OCI-LY7 (cell line): ENCODE measurements around the gene CFAP90. TPM values are rescaled to one million over a fixed set of nuclear protein-coding genes. Genes with fewer than 3 reads are reported as not detected.
A peak's percentile ranks its signal among the peaks of the same experiment; 100 is the strongest.

ENCODE experiments used
- BruUV-seq: library from RNA; stranded (reverse); fragments of 400-500 nt; replicated peaks from 2 replicates; lab custom pipeline; 2021; lab: Mats Ljungman, UMichigan
- CTCF ChIA-PET: fragments of 300-600 bp; sonication (Branson Sonifier 250); formaldehyde crosslinking; loops from one replicate; lab custom pipeline; 2022; ENCODE audit warnings: antibody characterized with exemption; ENCODE audit not compliant: unreplicated experiment; lab: Charles Lee
- POLR2A ChIA-PET: fragments of 300-600 bp; sonication (Branson Sonifier 250); formaldehyde crosslinking; loops from one replicate; lab custom pipeline; 2022; ENCODE audit warnings: antibody characterized with exemption; lab: Charles Lee
- DNase-seq: peaks from one replicate; pipeline ENCODE4 v3.0.0-alpha.2; 2015; ENCODE audit warnings: low spot score
- H2AFZ ChIP-seq: fragments of 200-600 bp; sonication (generic), shearing (Covaris generic); 2 replicates; pipeline ENCODE4 v1.6.1; 2014; ENCODE audit warnings: mild to moderate bottlenecking, antibody characterized with exemption, low read length, moderate library complexity
- H3K27ac ChIP-seq: fragments of 200-600 bp; sonication (generic); 2 replicates; pipeline ENCODE4 v1.5.1; 2014; ENCODE audit warnings: mixed run types, low read depth, mild to moderate bottlenecking, moderate library complexity, low read length, inconsistent platforms; ENCODE audit not compliant: poor library complexity, severe bottlenecking
- H3K36me3 ChIP-seq: fragments of 200-600 bp; sonication (generic); 2 replicates; pipeline ENCODE4 v1.6.1; 2014; ENCODE audit warnings: mild to moderate bottlenecking, antibody characterized with exemption, low read length, moderate library complexity, mixed read lengths; ENCODE audit not compliant: insufficient read depth
- H3K4me1 ChIP-seq: fragments of 200-600 bp; sonication (generic); 2 replicates; pipeline ENCODE4 v1.5.1; 2014; ENCODE audit warnings: mild to moderate bottlenecking, low read length; ENCODE audit not compliant: insufficient read depth, poor library complexity, severe bottlenecking
- H3K4me2 ChIP-seq: fragments of 200-600 bp; sonication (generic); 2 replicates; pipeline ENCODE4 v1.6.1; 2014; ENCODE audit warnings: mild to moderate bottlenecking, low read length
- H3K4me3 ChIP-seq: fragments of 200-600 bp; sonication (generic); 2 replicates; pipeline ENCODE4 v1.5.1; 2014; ENCODE audit warnings: mild to moderate bottlenecking, low read depth, low read length; ENCODE audit not compliant: poor library complexity, severe bottlenecking
- H3K79me2 ChIP-seq: fragments of 200-600 bp; sonication (generic); 2 replicates; pipeline ENCODE4 v1.6.1; 2016; ENCODE audit warnings: low read depth, mild to moderate bottlenecking, low read length, moderate library complexity, mixed read lengths; ENCODE audit not compliant: insufficient read depth
- H3K9me2 ChIP-seq: fragments of 200-600 bp; sonication (generic); 2 replicates; pipeline ENCODE4 v1.6.1; 2016; ENCODE audit warnings: mild to moderate bottlenecking, low read length, mixed read lengths; ENCODE audit not compliant: insufficient read depth
- H3K9me3 ChIP-seq: fragments of 200-600 bp; sonication (generic); 2 replicates; pipeline ENCODE4 v1.6.1; 2014; ENCODE audit warnings: mild to moderate bottlenecking, mixed run types, low read length, mixed read lengths
- H4K20me1 ChIP-seq: fragments of 200-600 bp; sonication (generic); 2 replicates; pipeline ENCODE4 v1.6.1; 2014; ENCODE audit warnings: mild to moderate bottlenecking, antibody characterized with exemption, low read length, moderate library complexity, mixed read lengths; ENCODE audit not compliant: insufficient read depth
- EZH2phosphoT487 ChIP-seq: fragments of 200-600 bp; sonication (generic); IDR thresholded peaks from 2 replicates; pipeline ENCODE4 v1.6.1; 2018; ENCODE audit warnings: low read depth, borderline replicate concordance, mild to moderate bottlenecking, mixed run types, antibody characterized with exemption, low read length, moderate library complexity, mixed read lengths
- intact Hi-C: fragments of 100-400 bp; cut with micrococcal nuclease; formaldehyde crosslinking; loops from one replicate; pipeline ENCODE4 v1.10.0; 2022; ENCODE audit not compliant: unreplicated experiment
- total RNA-seq, 2 experiments: library from RNA; depleted of rRNA in 1 of 2; stranded (reverse); fragments of >200 nt in 1 of 2; shearing (Covaris generic) in 1 of 2; gene quantifications; 2 replicates each; pipeline ENCODE4 v1.2.3, GENCODE V29; 2014 to 2022
- TF ChIP-seq, protein P1 (sequence below): fragments of 200-600 bp; sonication (generic); conservative IDR thresholded peaks from 2 replicates; pipeline ENCODE4 v1.5.1; 2014; ENCODE audit warnings: mild to moderate bottlenecking, antibody characterized with exemption, low read length, moderate library complexity, mixed read lengths

The CFAP90 gene
- total RNA-seq, 2 experiments from 2014 or later = not detected

DNA sequence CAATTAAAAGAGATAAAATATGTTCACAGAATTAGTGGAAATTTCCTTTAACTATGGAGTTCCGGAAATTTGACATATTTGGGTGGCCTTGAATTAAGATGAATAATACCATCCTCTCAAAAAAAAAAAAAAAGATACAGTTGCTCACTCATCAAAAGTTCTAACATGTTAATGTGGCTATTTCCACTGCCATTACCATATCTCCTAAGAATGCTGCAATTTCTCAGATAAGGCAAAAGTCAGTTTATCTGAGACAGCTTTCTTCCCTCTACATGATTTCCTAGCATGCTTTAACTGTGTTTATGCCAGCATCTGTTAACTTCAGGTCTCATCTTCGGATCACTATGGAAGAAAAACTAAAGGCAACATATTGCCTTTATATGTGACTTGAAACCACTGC lies 15.3 kb upstream of the CFAP90 start:
- Histone ChIP-seq H3K27ac (no peak overlapping the region), H3K4me3 (no peak overlapping the region), H2AFZ (no peak overlapping the region), H3K79me2 (peaks cover 59% of the 10 kb centered on the region), H3K4me2 (peak overlapping the region; percentile 7; the same call in 1 of the 2 replicates), H3K9me3 (no peaks in the 10 kb centered on the region), H3K9me2 (no peaks in the 10 kb centered on the region), H4K20me1 (peaks cover 16% of the 10 kb centered on the region), H3K36me3 (peaks cover 60% of the 10 kb centered on the region), H3K4me1 (peaks cover 36% of the 10 kb centered on the region)
- intact Hi-C loops = no loop called here
- CTCF ChIA-PET = no interaction called here
- no TSS peak for BruUV-seq
- no peak for TF ChIP-seq EZH2phosphoT487
- TF ChIP-seq, protein P1, sequence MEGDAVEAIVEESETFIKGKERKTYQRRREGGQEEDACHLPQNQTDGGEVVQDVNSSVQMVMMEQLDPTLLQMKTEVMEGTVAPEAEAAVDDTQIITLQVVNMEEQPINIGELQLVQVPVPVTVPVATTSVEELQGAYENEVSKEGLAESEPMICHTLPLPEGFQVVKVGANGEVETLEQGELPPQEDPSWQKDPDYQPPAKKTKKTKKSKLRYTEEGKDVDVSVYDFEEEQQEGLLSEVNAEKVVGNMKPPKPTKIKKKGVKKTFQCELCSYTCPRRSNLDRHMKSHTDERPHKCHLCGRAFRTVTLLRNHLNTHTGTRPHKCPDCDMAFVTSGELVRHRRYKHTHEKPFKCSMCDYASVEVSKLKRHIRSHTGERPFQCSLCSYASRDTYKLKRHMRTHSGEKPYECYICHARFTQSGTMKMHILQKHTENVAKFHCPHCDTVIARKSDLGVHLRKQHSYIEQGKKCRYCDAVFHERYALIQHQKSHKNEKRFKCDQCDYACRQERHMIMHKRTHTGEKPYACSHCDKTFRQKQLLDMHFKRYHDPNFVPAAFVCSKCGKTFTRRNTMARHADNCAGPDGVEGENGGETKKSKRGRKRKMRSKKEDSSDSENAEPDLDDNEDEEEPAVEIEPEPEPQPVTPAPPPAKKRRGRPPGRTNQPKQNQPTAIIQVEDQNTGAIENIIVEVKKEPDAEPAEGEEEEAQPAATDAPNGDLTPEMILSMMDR = no peak
- no peak for DNase-seq
- POLR2A ChIA-PET = interaction anchor here (0.9 kb wide), 1 partner anchor 8 kb away, joined by 4 read pairs; no protein-coding TSS in a partner anchor

DNA sequence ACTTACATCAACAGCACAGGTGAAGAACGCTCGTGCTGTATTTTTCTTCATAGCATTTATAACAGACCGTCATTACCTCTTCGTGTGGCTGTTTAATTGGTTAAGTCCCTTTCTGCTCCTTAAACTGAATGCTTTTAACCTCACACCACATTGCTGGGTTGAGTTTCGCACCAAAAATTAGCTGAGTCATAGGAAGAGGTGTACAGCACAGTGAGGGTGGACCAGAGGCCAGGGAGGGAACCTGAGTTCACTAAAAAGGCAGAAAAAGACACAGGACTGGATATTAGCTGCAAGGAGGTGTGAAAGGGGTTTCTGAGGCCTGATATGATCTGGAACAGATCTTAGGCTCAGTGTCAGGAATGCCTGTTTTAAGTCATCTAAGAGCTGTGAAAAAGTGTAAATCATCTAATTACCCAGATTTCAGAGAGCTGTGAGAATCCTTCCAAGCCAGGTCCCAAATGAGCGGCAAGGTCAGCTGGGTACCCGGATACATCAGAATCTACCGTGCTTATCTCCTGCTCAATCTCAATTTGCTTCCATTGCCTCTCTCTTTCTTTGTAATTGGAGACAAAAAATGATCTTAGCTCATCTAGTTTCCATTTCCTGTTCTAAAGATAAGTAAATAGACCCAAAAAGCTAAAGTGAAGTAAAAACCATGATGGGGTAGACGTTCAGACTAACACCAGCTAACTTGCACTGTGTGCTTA lies 7.1 kb upstream of the CFAP90 start:
- Histone ChIP-seq H4K20me1 (no peaks in the 10 kb centered on the region), H3K4me1 (no peaks in the 10 kb centered on the region), H3K4me3 (no peak overlapping the region), H3K27ac (no peak overlapping the region), H3K79me2 (no peaks in the 10 kb centered on the region), H2AFZ (no peak overlapping the region), H3K9me3 (no peaks in the 10 kb centered on the region), H3K4me2 (no peak overlapping the region), H3K9me2 (no peaks in the 10 kb centered on the region), H3K36me3 (peaks cover 60% of the 10 kb centered on the region)
- CTCF ChIA-PET = no interaction called here
- POLR2A ChIA-PET = interaction anchor here (0.6 to 1.7 kb wide), 3 partner anchors 8 to 15 kb away, joined by 4 to 7 read pairs (median 4); partner anchors contain the start of genes FASTKD3 and MTRR
- no TSS peak for BruUV-seq
- TF ChIP-seq, protein P1 = no peak
- TF ChIP-seq EZH2phosphoT487 = no peak
- DNase-seq = no peak
- intact Hi-C loops = no loop called here

DNA sequence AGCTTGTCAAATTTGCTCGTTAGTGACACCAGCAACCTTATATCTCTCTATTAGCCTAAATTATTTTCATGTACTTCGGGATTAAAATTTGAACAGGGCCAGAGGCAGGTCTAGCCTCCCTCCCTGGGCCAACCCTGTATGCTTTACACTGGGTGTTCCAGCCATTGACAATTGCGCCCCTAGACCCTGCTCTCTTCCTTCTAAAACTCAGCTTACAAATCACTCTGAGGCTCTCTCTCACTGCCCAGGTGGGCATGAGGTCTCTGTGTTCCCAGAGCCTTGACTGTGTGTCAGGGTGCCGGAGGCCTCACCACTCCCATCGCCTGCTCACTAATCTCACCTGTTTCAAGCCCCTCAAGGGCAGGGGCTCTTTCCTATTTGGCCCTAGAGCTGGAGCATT lies 6.4 kb upstream of the CFAP90 start:
- Histone ChIP-seq H3K9me3 (no peaks in the 10 kb centered on the region), H3K4me3 (no peak overlapping the region), H3K4me1 (no peaks in the 10 kb centered on the region), H4K20me1 (no peaks in the 10 kb centered on the region), H3K9me2 (no peaks in the 10 kb centered on the region), H3K36me3 (peaks cover 53% of the 10 kb centered on the region), H3K79me2 (no peaks in the 10 kb centered on the region), H3K4me2 (no peak overlapping the region), H3K27ac (no peak overlapping the region), H2AFZ (no peak overlapping the region)
- intact Hi-C loops = no loop called here
- DNase-seq = no peak
- ChIA-PET CTCF (no interaction called here), POLR2A (interaction anchor here (0.6 to 1.7 kb wide), 3 partner anchors 9 to 366 kb away, joined by 3 to 4 read pairs (median 4); no protein-coding TSS in a partner anchor)
- TF ChIP-seq, protein P1 = no peak
- TF ChIP-seq EZH2phosphoT487 = no peak
- no TSS peak for BruUV-seq
